PC-3 (cell line): Measurements from ENCODE around the gene SDK1.

Source experiments
- EZH2 ChIP-seq: fragments of 300-600 bp; sonication (generic); IDR thresholded peaks from one replicate; pipeline ENCODE4 v1.6.1; 2017; ENCODE audit warnings: antibody characterized with exemption, mild to moderate bottlenecking, low read length; ENCODE audit not compliant: unreplicated experiment
- EZH2phosphoT487 ChIP-seq: fragments of 300-600 bp; sonication (generic); IDR thresholded peaks from 2 replicates; pipeline ENCODE4 v1.6.1; 2018; ENCODE audit warnings: mild to moderate bottlenecking, antibody characterized with exemption, low read length, borderline replicate concordance
- TF ChIP-seq, protein P1 (sequence below): fragments of 300-600 bp; sonication (generic); conservative IDR thresholded peaks from 2 replicates; pipeline ENCODE4 v1.5.1; 2017; ENCODE audit warnings: antibody characterized with exemption, low read depth, mild to moderate bottlenecking, low read length

- TF ChIP-seq, protein P1, sequence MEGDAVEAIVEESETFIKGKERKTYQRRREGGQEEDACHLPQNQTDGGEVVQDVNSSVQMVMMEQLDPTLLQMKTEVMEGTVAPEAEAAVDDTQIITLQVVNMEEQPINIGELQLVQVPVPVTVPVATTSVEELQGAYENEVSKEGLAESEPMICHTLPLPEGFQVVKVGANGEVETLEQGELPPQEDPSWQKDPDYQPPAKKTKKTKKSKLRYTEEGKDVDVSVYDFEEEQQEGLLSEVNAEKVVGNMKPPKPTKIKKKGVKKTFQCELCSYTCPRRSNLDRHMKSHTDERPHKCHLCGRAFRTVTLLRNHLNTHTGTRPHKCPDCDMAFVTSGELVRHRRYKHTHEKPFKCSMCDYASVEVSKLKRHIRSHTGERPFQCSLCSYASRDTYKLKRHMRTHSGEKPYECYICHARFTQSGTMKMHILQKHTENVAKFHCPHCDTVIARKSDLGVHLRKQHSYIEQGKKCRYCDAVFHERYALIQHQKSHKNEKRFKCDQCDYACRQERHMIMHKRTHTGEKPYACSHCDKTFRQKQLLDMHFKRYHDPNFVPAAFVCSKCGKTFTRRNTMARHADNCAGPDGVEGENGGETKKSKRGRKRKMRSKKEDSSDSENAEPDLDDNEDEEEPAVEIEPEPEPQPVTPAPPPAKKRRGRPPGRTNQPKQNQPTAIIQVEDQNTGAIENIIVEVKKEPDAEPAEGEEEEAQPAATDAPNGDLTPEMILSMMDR, result no peak
- TF ChIP-seq EZH2, result no peak
- no peak for TF ChIP-seq EZH2phosphoT487
These were observed 30.7 kb upstream of the SDK1 start for GRCh38 chr7:3270362-3270761.
